ENCODE results near the gene NPC2. TPM values are rescaled to one million over a fixed set of nuclear protein-coding genes. Genes with fewer than 3 reads are reported as not detected.
"Not testable (repeated sequence)": the region's sequence is repeated elsewhere in the genome, so short reads cannot be mapped to it uniquely, and the experiment has no call there.

NPC2 gene
- total RNA-seq, result 324 TPM

- peak within 1 kb of the TSS; percentile 94 to 95 for H3K27ac ChIP-seq
- H3K27me3 ChIP-seq, result no peaks in the 10 kb centered on the region
- H3K9me3 ChIP-seq, result no peaks in the 10 kb centered on the region
- peak within 1 kb of the TSS; percentile 91 to 93 for H3K4me3 ChIP-seq
- intact Hi-C loops (cut with DNase I), result loop anchor here (5.0 to 10.0 kb wide), 5 partner anchors 114 to 1662 kb away; partner anchors contain the start of genes ALDH6A1, GPATCH2L and LIN52
- TF ChIP-seq CTCF (IDR thresholded peaks at IDR 0.05), result peak in 1 of 3 experiments; percentile 12
- H3K4me1 ChIP-seq, result peaks cover 0 to 7% of the 10 kb centered on the region in 2 donors
- no peak for DNase-seq (ENCODE audit: low spot score in 2 of 2)
- peaks cover 0 to 5% of the 10 kb centered on the region in 2 donors for H3K36me3 ChIP-seq
These were observed at the start of gene NPC2 for GRCh38 chr14:74492776-74493342. Gene NPC2 (minus strand): TSS chr14:74493305. CDS start chr14:74493274, 31 bp downstream.

- Histone ChIP-seq H3K27me3 (no peaks in the 10 kb centered on the region), H3K4me3 (no peak overlapping the region), H3K4me1 (peaks cover 0 to 5% of the 10 kb centered on the region in 2 donors), H3K36me3 (peaks cover 58 to 67% of the 10 kb centered on the region in 2 donors), H3K27ac (peak overlapping the region in 1 of 2 donors; percentile 37), H3K9me3 (no peaks in the 10 kb centered on the region)
- no peak for DNase-seq (ENCODE audit: low spot score in 2 of 2)
- intact Hi-C loops (cut with DNase I), result no loop called here
- TF ChIP-seq CTCF (IDR thresholded peaks at IDR 0.05), result no peak
These were observed 49.1 kb upstream of the NPC2 start for GRCh38 chr14:74542056-74542685.

GRCh38 chr14:74541225-74541624 is 48.1 kb upstream of the NPC2 start:
- H3K9me3 ChIP-seq, result no peaks in the 10 kb centered on the region
- DNase-seq (ENCODE audit: low spot score in 2 of 2), result no peak
- TF ChIP-seq CTCF (IDR thresholded peaks at IDR 0.05), result no peak
- intact Hi-C loops (cut with DNase I), result no loop called here
- no peak overlapping the region for H3K4me3 ChIP-seq
- H3K27me3 ChIP-seq, result no peaks in the 10 kb centered on the region
- no peaks in the 10 kb centered on the region for H3K4me1 ChIP-seq
- H3K36me3 ChIP-seq, result peaks cover 54 to 62% of the 10 kb centered on the region in 2 donors
- peak overlapping the region in 1 of 2 donors; percentile 17 for H3K27ac ChIP-seq

- peak overlapping the region; percentile 16 to 36 for H3K27ac ChIP-seq
- no peaks in the 10 kb centered on the region for H3K4me1 ChIP-seq
- no peaks in the 10 kb centered on the region for H3K27me3 ChIP-seq
- no peak for TF ChIP-seq CTCF (IDR thresholded peaks at IDR 0.05)
- DNase-seq (ENCODE audit: low spot score in 2 of 2), result no peak
- H3K36me3 ChIP-seq, result peaks cover 54 to 61% of the 10 kb centered on the region in 2 donors
- H3K4me3 ChIP-seq, result no peak overlapping the region
- intact Hi-C loops (cut with DNase I), result no loop called here
- no peaks in the 10 kb centered on the region for H3K9me3 ChIP-seq
These were observed 46.4 kb upstream of the NPC2 start for GRCh38 chr14:74539503-74539902.

- peaks cover 62% of the 10 kb centered on the region in 2 donors for H3K36me3 ChIP-seq
- no peak for TF ChIP-seq CTCF (IDR thresholded peaks at IDR 0.05)
- no peak for DNase-seq (ENCODE audit: low spot score in 2 of 2)
- no peaks in the 10 kb centered on the region for H3K4me1 ChIP-seq
- peak overlapping the region in 1 of 2 donors; percentile 30 for H3K27ac ChIP-seq
- H3K9me3 ChIP-seq, result no peaks in the 10 kb centered on the region
- intact Hi-C loops (cut with DNase I), result no loop called here
- H3K4me3 ChIP-seq, result no peak overlapping the region
- no peaks in the 10 kb centered on the region for H3K27me3 ChIP-seq
These were observed 45.6 kb upstream of the NPC2 start for GRCh38 chr14:74538411-74539391.

- peaks cover 78 to 80% of the 10 kb centered on the region in 2 donors for H3K36me3 ChIP-seq
- H3K9me3 ChIP-seq; H3K27me3 ChIP-seq; H3K4me1 ChIP-seq; H3K4me3 ChIP-seq; DNase-seq (ENCODE audit: low spot score in 2 of 2); intact Hi-C loops (cut with DNase I): not testable (repeated sequence)
- H3K27ac ChIP-seq, result peak overlapping the region in 1 of 2 donors; percentile 47
These were observed 43.2 kb upstream of the NPC2 start for GRCh38 chr14:74536336-74536735.

Measured in ascending aorta (tissue), 2 donors.